Spleen (tissue), 11 donors: ENCODE measurements around the gene COL11A2. TPM values are rescaled to one million over a fixed set of nuclear protein-coding genes. Genes with fewer than 3 reads are reported as not detected.

Source experiments
- DNase-seq: peaks from one replicate; pipeline ENCODE4 v3.0.0-alpha.2; 2020
- H3K27ac ChIP-seq, 8 donors: fragments of 200-600 bp; sonication (generic) in 7 of 8; 1 replicate in 4 of 8; 2 replicates in 4 of 8; pipeline versions ENCODE4 v1.5.0 to v1.8.0; 2016 to 2021; ENCODE audit warnings: inconsistent platforms in 4 of 8, mild to moderate bottlenecking in 4 of 8, moderate library complexity in 1 of 8
- H3K27me3 ChIP-seq, 7 donors: fragments of 200-600 bp; sonication (generic) in 6 of 7; replicated peaks in 1 of 7; 1 replicate in 4 of 7; 2 replicates in 3 of 7; pipeline versions ENCODE4 v1.5.0 to v1.8.0; 2016 to 2021; ENCODE audit warnings: inconsistent platforms in 3 of 7, mild to moderate bottlenecking in 1 of 7
- H3K36me3 ChIP-seq, 6 donors: fragments of 200-600 bp; sonication (generic) in 5 of 6; 1 replicate in 4 of 6; 2 replicates in 2 of 6; pipeline versions ENCODE4 v1.5.0 to v1.8.0; 2016 to 2021; ENCODE audit warnings: inconsistent platforms in 2 of 6
- H3K4me1 ChIP-seq, 6 donors: fragments of 200-600 bp; sonication (generic) in 5 of 6; 1 replicate in 3 of 6; 2 replicates in 3 of 6; pipeline versions ENCODE4 v1.5.0 to v1.8.0; 2016 to 2021; ENCODE audit warnings: inconsistent platforms in 3 of 6
- H3K4me3 ChIP-seq, 8 donors: fragments of 200-600 bp; sonication (generic) in 7 of 8; 1 replicate in 4 of 8; 2 replicates in 4 of 8; pipeline versions ENCODE4 v1.5.0 to v1.8.0; 2016 to 2021; ENCODE audit warnings: inconsistent platforms in 4 of 8, mild to moderate bottlenecking in 4 of 8, moderate library complexity in 2 of 8
- H3K9me3 ChIP-seq, 8 donors: fragments of 200-600 bp; sonication (generic) in 7 of 8; 1 replicate in 4 of 8; 2 replicates in 4 of 8; pipeline versions ENCODE4 v1.5.0 to v1.8.0; 2016 to 2021; ENCODE audit warnings: inconsistent platforms in 4 of 8
- CTCF ChIP-seq, 11 experiments: fragments of 200-600 bp in 7 of 11; fragments of 450-650 bp in 4 of 11; sonication (generic) in 4 of 11; IDR thresholded peaks in 8 of 11; conservative IDR thresholded peaks in 3 of 11; 1 replicate in 7 of 11; 2 replicates in 4 of 11; pipeline versions ENCODE4 v1.4.0 to v1.8.0; 2016 to 2021; ENCODE audit warnings: antibody characterized with exemption in 11 of 11, inconsistent platforms in 4 of 11, mild to moderate bottlenecking in 1 of 11
- POLR2A ChIP-seq, 3 donors: fragments of 450-650 bp; IDR thresholded peaks; one replicate each; pipeline ENCODE4 v1.5.1; 2017; ENCODE audit warnings: antibody characterized with exemption in 3 of 3, mild to moderate bottlenecking in 1 of 3
- POLR2AphosphoS5 ChIP-seq, 3 donors: sonication (generic); formaldehyde crosslinking; IDR thresholded peaks; one replicate each; pipeline ENCODE4 v1.5.1; 2017; ENCODE audit warnings: antibody characterized with exemption in 3 of 3
- WGBS, 5 donors: extraction: QIAGEN DNeasy Blood & Tissue Kit in 3 of 5; methylation state at CpG; one replicate each; pipeline versions ENCODE4 v1.1.5 to v1.1.7; 2013 to 2018; 5-methylcytosine and 5-hydroxymethylcytosine counted together
- intact Hi-C: fragments of 100-400 bp; cut with DNase I; formaldehyde crosslinking; loops from one replicate; pipeline ENCODE4 v1.15.0; 2023; ENCODE audit warnings: low total_unique reads
- polyA plus RNA-seq, 3 donors: library from polyadenylated mRNA; stranded (reverse); fragments of 200-250 nt; gene quantifications; one replicate each; pipeline ENCODE4 v1.2.1, GENCODE V29; 2013
- total RNA-seq, 7 donors: library from RNA; depleted of rRNA in 3 of 7; stranded (reverse); fragments of >200 nt in 3 of 7; fragmentation: NEBNext Ultra II Directional in 4 of 7; extraction: Animal tissue kit (Norgen Biotek cat#: 25700) in 4 of 7; gene quantifications; one replicate each; pipeline versions ENCODE4 v1.1.0 to v1.2.1, GENCODE V29; 2016 to 2021
- donor health status: healthy with polysubstance abuse.
- donor health status: DM: no; HTN: no; CAD: no; lungs with moderate emphysema.
- donor health status: DM: no; HTN: no; CAD: no.
- donor health status: Bipolar disorder and iron deficiency.
- donor health status: healthy.
- donor health status: DM: no; HTN: no; CAD: no.
- donor health status: DM: yes; HTN: yes; CAD: no.

The COL11A2 gene
- total and polyA plus RNA-seq, 10 donors = 0.68 to 2.4 (median 1.3) TPM

- peaks cover 0 to 63% (median 46%) of the 10 kb centered on the region in 6 donors for H3K36me3 ChIP-seq
- TF ChIP-seq CTCF (IDR thresholded peaks at IDR 0.05 in 8 of 11, conservative IDR thresholded peaks at IDR 0.05 in 3 of 11) (no peak), POLR2AphosphoS5 (IDR thresholded peaks at IDR 0.05) (no peak), POLR2A (IDR thresholded peaks at IDR 0.05) (no peak)
- intact Hi-C loops = no loop called here
These were observed 7.5 kb upstream of the COL11A2 start for GRCh38 chr6:33199687-33200218.

GRCh38 chr6:33198853-33199436, 6.7 kb upstream of the COL11A2 start:
- Histone ChIP-seq H3K27ac (peak overlapping the region in 7 of 8 donors; percentile 95 to 99 (median 98)), H3K36me3 (peaks cover 0 to 70% (median 54%) of the 10 kb centered on the region in 6 donors), H3K9me3 (no peaks in the 10 kb centered on the region), H3K4me1 (peaks cover 25 to 76% (median 57%) of the 10 kb centered on the region in 6 donors), H3K4me3 (peak overlapping the region in 7 of 8 donors; percentile 73 to 99 (median 88)), H3K27me3 (no peaks in the 10 kb centered on the region)
- DNase-seq = peak; percentile 76
- WGBS, 5 donors = 38 to 55% (median 48%) methylated on average over 3 of the region's 3 CpGs
- TF ChIP-seq POLR2AphosphoS5 (IDR thresholded peaks at IDR 0.05) (no peak), POLR2A (IDR thresholded peaks at IDR 0.05) (no peak), CTCF (IDR thresholded peaks at IDR 0.05 in 8 of 11, conservative IDR thresholded peaks at IDR 0.05 in 3 of 11) (no peak)
- intact Hi-C loops = no loop called here

More at GRCh38 chr6:33199687-33200218, 7.5 kb upstream of the COL11A2 start:
- H3K27ac ChIP-seq = peak overlapping the region; percentile 87 to 99 (median 98)
- H3K9me3 ChIP-seq = no peaks in the 10 kb centered on the region
- H3K27me3 ChIP-seq = no peaks in the 10 kb centered on the region
- 2 to 4% (median 3%) methylated on average over 17 to 26 of the region's 26 CpGs for WGBS, 5 donors
- peaks cover 30 to 79% (median 63%) of the 10 kb centered on the region in 6 donors for H3K4me1 ChIP-seq
- peak overlapping the region; percentile 48 to 99 (median 87) for H3K4me3 ChIP-seq
- DNase-seq = peak; percentile 94

- Histone ChIP-seq H3K27ac (peak overlapping the region in 1 of 8 donors; percentile 39), H3K4me3 (peak overlapping the region in 1 of 8 donors; percentile 20), H3K27me3 (peaks cover 0 to 3% (median 0%) of the 10 kb centered on the region in 7 donors), H3K36me3 (peaks cover 0 to 68% (median 49%) of the 10 kb centered on the region in 6 donors), H3K4me1 (peaks cover 22 to 76% (median 55%) of the 10 kb centered on the region in 6 donors), H3K9me3 (no peaks in the 10 kb centered on the region)
- no peak for TF ChIP-seq POLR2A (IDR thresholded peaks at IDR 0.05)
- TF ChIP-seq CTCF (IDR thresholded peaks at IDR 0.05 in 8 of 11, conservative IDR thresholded peaks at IDR 0.05 in 3 of 11) = no peak
- TF ChIP-seq POLR2AphosphoS5 (IDR thresholded peaks at IDR 0.05) = no peak
- intact Hi-C loops = no loop called here
- DNase-seq = peak; percentile 72
- WGBS, 5 donors = 78 to 85% (median 82%) methylated on average over 6 of the region's 6 CpGs
These were observed 6.0 kb upstream of the COL11A2 start for GRCh38 chr6:33198159-33198852.
